Activated CD4-positive, alpha-beta T cell treated with anti-CD3 and anti-CD28 coated beads for 36 hours (primary cell): ENCODE data around the gene MINDY4. TPM values are rescaled to one million over a fixed set of nuclear protein-coding genes. Genes with fewer than 3 reads are reported as not detected.

Experiments
- ATAC-seq: fragments of 200-7000 bp; cut with Tn5 transposase; one replicate; pipeline ENCODE4 v1.10.0; 2021; ENCODE audit warnings: mild to moderate bottlenecking, moderate library complexity
- CTCF ChIA-PET: fragments of 350-600 bp; sonication (Branson Sonifier 250); formaldehyde crosslinking; loops from one replicate; lab custom pipeline; 2021; ENCODE audit warnings: antibody characterized with exemption; lab: Charles Lee
- POLR2A ChIA-PET: fragments of 350-600 bp; sonication (Branson Sonifier 250); formaldehyde crosslinking; loops from one replicate; lab custom pipeline; 2021; ENCODE audit warnings: antibody characterized with exemption, inconsistent platforms; lab: Charles Lee
- DNase-seq: peaks from one replicate; pipeline ENCODE4 v3.0.0-alpha.2; 2020
- H3K27ac Mint-ChIP-seq: one replicate; pipeline ENCODE4 v1.8.0; 2021; ENCODE audit warnings: mixed read lengths
- H3K27me3 Mint-ChIP-seq: one replicate; pipeline ENCODE4 v1.8.0; 2021; ENCODE audit warnings: mixed read lengths
- H3K36me3 Mint-ChIP-seq: one replicate; pipeline ENCODE4 v1.8.0; 2021; ENCODE audit warnings: low read depth, mixed read lengths
- H3K4me1 Mint-ChIP-seq: one replicate; pipeline ENCODE4 v1.8.0; 2021; ENCODE audit warnings: mixed read lengths
- H3K4me3 Mint-ChIP-seq: one replicate; pipeline ENCODE4 v1.8.0; 2021; ENCODE audit warnings: mild to moderate bottlenecking, moderate library complexity, mixed read lengths
- H3K9me3 Mint-ChIP-seq: one replicate; pipeline ENCODE4 v1.8.0; 2021; ENCODE audit warnings: low read depth, mixed read lengths
- intact Hi-C, 2 experiments: fragments of 100-400 bp; cut with DNase I in 1 of 2; cut with micrococcal nuclease in 1 of 2; formaldehyde crosslinking; loops; one replicate each; pipeline versions ENCODE4 v1.14.2 to v1.15.1; 2022 to 2024; cut with DNase I, micrococcal nuclease
- total RNA-seq, 2 experiments: library from RNA; stranded (reverse); gene quantifications; one replicate each; pipeline ENCODE4 v1.2.3, GENCODE V29; 2021

MINDY4 gene
- total RNA-seq, 2 experiments from 2014 or later = 1.4 to 1.7 TPM

DNA sequence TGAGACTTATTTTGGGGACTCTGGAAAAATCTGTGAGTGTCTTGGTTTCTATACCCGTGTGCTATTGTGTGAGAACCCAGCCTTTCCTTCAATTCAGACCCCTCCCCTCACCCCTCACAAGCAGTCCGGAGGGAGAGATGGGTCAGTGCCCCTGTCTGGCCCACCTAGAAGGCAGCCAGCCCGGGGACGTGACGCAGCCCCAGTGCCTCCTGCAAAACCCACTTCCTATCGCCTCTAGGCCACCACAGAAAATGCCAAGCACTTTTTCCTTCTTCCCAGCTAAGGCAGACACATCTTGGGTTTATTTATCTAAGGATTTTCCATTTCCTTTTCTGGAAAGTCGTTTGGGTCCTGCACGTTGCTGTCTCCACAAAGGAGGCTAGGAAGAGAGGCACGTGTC, 128.8 kb downstream of the MINDY4 start:
- Mint-ChIP-seq H3K9me3 (no peaks in the 10 kb centered on the region), H3K27ac (no peak overlapping the region), H3K4me3 (no peak overlapping the region), H3K36me3 (no peaks in the 10 kb centered on the region), H3K4me1 (no peaks in the 10 kb centered on the region), H3K27me3 (no peaks in the 10 kb centered on the region)
- POLR2A ChIA-PET = no interaction called here
- DNase-seq (no peak), ATAC-seq (no peak)
- CTCF ChIA-PET = no interaction called here
- intact Hi-C loops = no loop called here

DNA sequence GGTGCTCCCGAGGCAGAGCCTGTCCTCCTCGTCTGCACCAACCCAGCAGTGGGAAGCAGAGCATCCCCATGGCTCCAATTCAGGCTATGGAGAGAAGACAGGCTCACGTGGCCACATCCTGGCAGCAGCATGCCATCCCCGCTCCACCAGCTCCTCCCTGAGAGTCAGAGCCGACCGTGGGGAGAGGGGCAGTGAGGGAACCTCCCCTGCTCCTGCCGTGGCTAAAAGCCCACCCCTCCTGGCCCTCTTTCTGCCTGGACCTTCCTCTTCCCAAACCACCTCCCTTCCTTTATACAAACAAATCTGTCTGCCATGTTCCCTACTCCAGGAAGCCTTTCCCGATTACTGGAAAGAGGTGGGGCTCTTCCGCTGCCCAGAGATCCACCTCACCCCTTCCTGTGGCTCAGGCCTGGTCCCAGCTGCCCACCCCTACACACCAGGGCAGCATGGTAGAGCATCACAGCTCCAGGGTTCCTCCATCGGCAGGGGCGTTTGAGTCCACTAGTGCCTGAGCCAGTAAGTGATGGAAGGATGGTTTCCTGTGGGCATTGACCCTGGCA, 129.7 kb downstream of the MINDY4 start:
- Mint-ChIP-seq H3K27ac (no peak overlapping the region), H3K4me3 (no peak overlapping the region), H3K27me3 (no peaks in the 10 kb centered on the region), H3K9me3 (no peaks in the 10 kb centered on the region), H3K4me1 (no peaks in the 10 kb centered on the region), H3K36me3 (no peaks in the 10 kb centered on the region)
- POLR2A ChIA-PET = no interaction called here
- CTCF ChIA-PET = no interaction called here
- ATAC-seq (no peak), DNase-seq (no peak)
- intact Hi-C loops = no loop called here

DNA sequence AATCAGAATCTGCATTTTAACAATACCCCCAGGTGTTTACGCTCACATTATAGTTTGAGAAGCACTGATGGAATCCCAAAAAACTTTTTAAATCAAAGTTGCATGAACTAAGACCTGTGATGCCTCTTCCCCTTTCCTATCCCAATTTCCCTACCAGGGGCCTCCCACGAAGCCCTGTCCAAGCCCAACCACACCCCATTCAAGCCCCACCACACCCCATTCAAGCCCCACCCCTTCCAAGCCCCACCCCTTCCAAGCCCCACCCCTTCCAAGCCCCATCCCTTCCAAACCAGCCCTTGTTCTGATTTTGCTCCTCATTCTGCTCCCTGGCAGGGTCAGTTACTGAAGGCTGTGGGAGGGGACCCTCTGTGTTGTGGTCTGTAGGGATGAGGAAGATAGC, 130.6 kb downstream of the MINDY4 start:
- Mint-ChIP-seq H3K36me3 (no peaks in the 10 kb centered on the region), H3K27me3 (no peaks in the 10 kb centered on the region), H3K27ac (no peak overlapping the region), H3K9me3 (no peaks in the 10 kb centered on the region), H3K4me1 (no peaks in the 10 kb centered on the region), H3K4me3 (no peak overlapping the region)
- ATAC-seq (no peak), DNase-seq (no peak)
- ChIA-PET POLR2A (no interaction called here), CTCF (no interaction called here)
- intact Hi-C loops = no loop called here

DNA sequence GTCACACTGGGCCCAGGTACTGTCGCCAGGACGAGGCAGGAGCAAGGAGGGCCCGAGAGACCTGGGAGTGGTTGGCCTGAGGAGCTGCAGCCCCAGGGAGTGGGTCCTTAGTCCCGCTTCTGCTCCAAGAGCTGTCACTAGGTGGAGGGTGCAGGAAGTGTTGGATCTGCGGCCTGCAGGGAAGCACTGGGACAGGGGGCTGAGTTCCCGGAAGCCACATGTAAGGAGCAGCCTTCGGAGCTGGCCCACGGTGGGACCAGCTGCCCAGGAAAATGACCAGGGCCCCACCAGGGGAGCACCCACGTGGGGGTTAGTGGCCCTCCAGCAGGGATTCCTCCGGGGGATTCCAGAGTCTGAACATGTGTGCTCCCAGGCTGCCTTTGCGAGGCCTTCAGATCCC, 131.2 kb downstream of the MINDY4 start:
- ChIA-PET POLR2A (no interaction called here), CTCF (no interaction called here)
- H3K36me3 Mint-ChIP-seq = no peaks in the 10 kb centered on the region
- H3K27ac Mint-ChIP-seq = no peak overlapping the region
- H3K9me3 Mint-ChIP-seq = no peaks in the 10 kb centered on the region
- ATAC-seq = no peak
- no peaks in the 10 kb centered on the region for H3K27me3 Mint-ChIP-seq
- intact Hi-C loops = no loop called here
- no peak overlapping the region for H3K4me3 Mint-ChIP-seq
- DNase-seq = no peak
- H3K4me1 Mint-ChIP-seq = no peaks in the 10 kb centered on the region

DNA sequence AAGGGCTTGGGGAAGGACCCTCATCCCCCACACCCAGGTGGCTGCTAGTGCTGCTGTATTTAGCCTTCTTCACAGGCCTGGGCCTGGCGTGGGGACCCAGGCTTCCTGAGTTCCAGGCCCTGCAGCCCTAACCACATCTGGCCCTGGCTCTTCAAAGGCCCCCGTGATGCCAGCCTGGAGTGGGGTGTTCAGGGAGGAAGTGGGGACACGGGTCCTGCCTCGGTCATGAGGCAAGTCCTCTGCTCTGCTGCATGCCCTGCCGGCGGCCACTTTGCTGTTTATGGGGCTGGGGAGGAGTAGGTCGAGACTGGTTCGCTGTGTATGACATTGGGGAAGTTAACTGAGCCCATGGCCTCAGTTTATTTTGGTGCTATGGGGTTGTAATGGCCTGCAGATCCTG, 131.9 kb downstream of the MINDY4 start:
- H3K36me3 Mint-ChIP-seq = no peaks in the 10 kb centered on the region
- H3K9me3 Mint-ChIP-seq = no peaks in the 10 kb centered on the region
- intact Hi-C loops = no loop called here
- ATAC-seq = no peak
- H3K27ac Mint-ChIP-seq = no peak overlapping the region
- H3K4me3 Mint-ChIP-seq = no peak overlapping the region
- ChIA-PET CTCF (no interaction called here), POLR2A (no interaction called here)
- DNase-seq = no peak
- no peaks in the 10 kb centered on the region for H3K27me3 Mint-ChIP-seq
- H3K4me1 Mint-ChIP-seq = no peaks in the 10 kb centered on the region

DNA sequence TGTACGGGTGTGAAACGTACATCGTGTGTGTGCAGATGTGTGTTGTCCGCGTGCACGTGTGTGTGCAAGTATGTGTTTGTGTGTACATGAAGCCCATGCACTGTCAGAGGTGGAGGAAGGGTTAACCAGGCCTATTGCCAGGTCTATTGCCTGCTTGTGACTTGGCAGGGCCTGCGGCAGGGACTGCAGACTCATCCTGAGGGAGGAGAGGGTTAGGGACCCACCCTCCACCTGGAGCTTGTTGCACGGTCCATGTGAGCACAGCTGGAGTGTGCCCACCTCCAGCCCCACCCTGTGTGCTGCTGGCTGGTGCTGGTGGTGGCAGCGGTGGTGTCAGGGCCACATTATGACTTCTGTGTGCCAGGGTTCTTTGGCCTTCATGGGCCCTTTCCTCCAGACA, 133.3 kb downstream of the MINDY4 start:
- H3K27me3 Mint-ChIP-seq = no peaks in the 10 kb centered on the region
- DNase-seq (no peak), ATAC-seq (no peak)
- intact Hi-C loops = no loop called here
- ChIA-PET CTCF (no interaction called here), POLR2A (no interaction called here)
- H3K36me3 Mint-ChIP-seq = no peaks in the 10 kb centered on the region
- no peak overlapping the region for H3K4me3 Mint-ChIP-seq
- H3K4me1 Mint-ChIP-seq = no peaks in the 10 kb centered on the region
- no peaks in the 10 kb centered on the region for H3K9me3 Mint-ChIP-seq
- H3K27ac Mint-ChIP-seq = no peak overlapping the region

DNA sequence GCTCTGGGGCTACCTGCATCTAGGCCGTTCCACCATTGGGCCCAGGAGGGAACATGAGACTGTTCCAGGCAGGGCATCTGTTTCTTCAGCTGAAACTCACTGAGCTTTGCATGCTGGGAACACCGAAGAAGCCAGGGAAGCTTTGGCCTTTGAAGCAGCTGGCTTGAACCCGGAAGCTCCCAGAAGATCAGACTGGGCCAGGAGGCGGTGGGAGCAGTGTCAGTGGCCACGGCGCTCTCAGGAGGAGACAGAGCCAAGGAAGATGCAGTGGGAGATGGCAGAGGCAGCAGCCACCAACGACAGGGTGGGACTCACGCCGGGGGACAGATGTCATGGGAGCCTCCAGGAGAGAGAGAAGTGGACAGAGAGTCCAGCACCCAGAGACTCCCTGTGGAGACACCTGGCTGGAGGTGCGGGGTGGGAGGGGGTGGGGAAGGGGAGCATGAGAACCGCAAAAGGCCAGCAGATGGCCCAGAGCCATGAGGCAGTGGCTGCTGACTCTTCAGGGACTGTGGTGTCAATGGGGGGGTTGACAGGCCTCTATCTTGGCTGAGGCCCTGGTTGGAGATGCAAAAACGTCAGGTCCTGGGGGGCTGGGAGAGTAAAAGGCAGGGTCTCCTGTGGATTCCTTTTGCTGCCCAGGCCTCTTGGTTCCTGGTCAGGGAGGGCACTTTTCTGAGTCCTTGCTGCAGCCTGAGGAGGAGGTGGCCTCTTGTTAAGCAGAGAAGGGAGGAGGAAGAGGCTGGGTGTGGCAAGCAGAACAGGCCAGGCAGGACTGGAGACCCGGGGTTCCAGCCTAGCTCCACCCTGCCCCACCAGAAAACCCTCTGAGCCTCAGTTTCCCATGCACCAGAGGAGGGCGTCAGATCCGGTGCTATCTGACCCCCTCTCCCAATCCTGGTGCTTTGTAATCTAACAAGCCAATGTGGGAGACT, 134.1 kb downstream of the MINDY4 start:
- no peak overlapping the region for H3K27ac Mint-ChIP-seq
- DNase-seq = no peak
- H3K4me1 Mint-ChIP-seq = no peaks in the 10 kb centered on the region
- no peak overlapping the region for H3K4me3 Mint-ChIP-seq
- no peak for ATAC-seq
- no peaks in the 10 kb centered on the region for H3K36me3 Mint-ChIP-seq
- intact Hi-C loops = no loop called here
- ChIA-PET CTCF (no interaction called here), POLR2A (no interaction called here)
- no peaks in the 10 kb centered on the region for H3K9me3 Mint-ChIP-seq
- no peaks in the 10 kb centered on the region for H3K27me3 Mint-ChIP-seq

DNA sequence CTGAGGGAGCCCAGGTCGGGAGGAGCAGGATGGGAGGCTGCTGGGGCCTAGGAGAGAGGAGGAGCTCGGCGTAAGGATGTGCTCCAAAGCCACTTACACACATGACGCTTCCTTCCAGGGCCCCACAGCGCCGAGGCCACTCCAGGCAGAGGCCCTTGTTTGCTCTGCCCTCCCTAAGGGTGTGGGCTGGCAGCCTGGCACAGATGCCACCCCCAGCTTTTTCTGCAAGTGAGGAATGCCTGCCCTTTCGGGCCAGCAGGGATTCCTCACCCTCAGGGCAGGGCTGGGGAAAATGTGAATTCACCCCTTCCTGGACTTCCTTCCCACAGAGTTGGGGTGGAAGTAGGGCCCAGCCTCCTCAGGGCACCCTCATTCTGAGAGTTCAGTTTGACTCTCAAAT, 134.8 kb downstream of the MINDY4 start:
- DNase-seq = no peak
- Mint-ChIP-seq H3K4me3 (no peak overlapping the region), H3K36me3 (no peaks in the 10 kb centered on the region), H3K4me1 (no peaks in the 10 kb centered on the region), H3K27ac (no peak overlapping the region), H3K27me3 (no peaks in the 10 kb centered on the region), H3K9me3 (no peaks in the 10 kb centered on the region)
- CTCF ChIA-PET = no interaction called here
- POLR2A ChIA-PET = no interaction called here
- no peak for ATAC-seq
- intact Hi-C loops = no loop called here

DNA sequence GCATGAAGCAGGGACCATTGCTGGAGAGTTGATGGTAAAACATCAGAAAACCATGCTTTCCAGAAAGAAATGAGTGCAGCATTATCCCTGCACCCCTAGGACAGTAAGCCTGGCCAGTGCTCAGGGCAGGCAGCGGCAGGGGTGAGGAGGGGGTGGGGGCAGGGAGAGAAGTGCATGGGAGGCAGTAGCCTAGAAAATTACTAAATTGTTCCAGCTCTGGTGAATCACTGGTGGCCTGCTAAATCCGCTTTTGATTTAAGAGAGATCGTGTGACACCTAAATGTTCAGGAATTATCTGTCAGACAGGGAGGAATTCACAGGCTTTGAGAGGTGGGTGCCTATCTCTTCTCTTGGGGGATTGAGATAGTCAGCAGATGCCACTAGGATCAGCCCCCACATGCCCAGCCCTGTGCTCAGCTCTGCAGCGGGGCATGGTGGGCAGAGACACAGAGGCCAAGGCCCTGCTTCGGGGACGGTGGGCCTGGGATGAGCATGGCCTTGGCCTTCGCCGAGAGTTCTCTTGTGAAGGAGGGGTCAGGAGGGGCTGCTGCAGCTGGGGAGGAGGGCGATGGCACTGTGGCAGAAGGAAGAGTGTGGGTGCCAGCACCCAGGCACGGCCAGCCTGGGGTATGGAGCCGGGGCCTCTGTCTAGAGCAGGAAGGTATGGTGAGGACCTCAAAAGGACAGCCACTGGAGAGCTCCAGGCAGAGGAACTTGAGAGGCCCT, 135.5 kb downstream of the MINDY4 start:
- no peaks in the 10 kb centered on the region for H3K36me3 Mint-ChIP-seq
- no peak for DNase-seq
- H3K27ac Mint-ChIP-seq = no peak overlapping the region
- intact Hi-C loops = no loop called here
- no peak for ATAC-seq
- H3K9me3 Mint-ChIP-seq = no peaks in the 10 kb centered on the region
- ChIA-PET CTCF (interaction anchor here (1.5 kb wide), 1 partner anchor 32 kb away, joined by 6 read pairs; no protein-coding TSS in a partner anchor), POLR2A (no interaction called here)
- H3K4me1 Mint-ChIP-seq = no peaks in the 10 kb centered on the region
- H3K4me3 Mint-ChIP-seq = no peak overlapping the region
- no peaks in the 10 kb centered on the region for H3K27me3 Mint-ChIP-seq

DNA sequence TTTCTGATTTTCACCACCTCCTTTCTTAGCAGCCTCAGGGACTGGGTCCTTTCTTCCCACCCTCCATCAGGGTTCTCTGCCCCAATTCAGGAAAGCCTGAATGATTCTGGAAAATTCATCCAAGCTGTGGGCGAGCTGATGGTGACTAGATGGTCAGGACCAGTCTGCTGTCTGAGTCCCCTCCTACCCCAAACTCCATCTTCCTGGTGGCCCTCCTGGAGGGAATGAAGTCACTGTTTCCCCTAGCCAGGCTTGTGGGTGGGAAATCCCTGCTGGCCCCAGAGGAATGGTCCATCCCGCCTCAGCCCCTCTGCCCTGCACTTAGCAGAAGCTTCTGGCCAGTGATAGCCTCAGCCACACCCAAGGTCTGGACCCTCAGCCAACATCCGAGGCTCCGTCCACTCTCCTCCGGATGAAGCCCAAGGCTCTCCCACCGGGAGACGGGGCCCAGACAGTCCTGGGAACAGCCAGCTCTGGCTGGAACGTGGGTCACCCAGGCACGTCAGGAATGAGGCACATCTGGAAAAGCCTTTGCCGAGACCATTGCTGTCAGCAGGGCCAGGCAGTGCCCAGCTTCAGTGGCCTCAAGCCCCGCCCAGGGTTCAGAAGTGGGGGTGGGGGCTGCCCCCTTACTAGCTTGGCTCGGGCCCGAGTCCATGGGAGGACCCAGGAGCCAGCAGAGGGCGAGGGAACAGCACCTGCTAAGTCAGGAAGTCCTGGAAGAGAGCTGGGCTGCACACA, 136.5 kb downstream of the MINDY4 start:
- Mint-ChIP-seq H3K27ac (no peak overlapping the region), H3K4me1 (no peaks in the 10 kb centered on the region), H3K4me3 (no peak overlapping the region), H3K27me3 (no peaks in the 10 kb centered on the region), H3K9me3 (no peaks in the 10 kb centered on the region), H3K36me3 (no peaks in the 10 kb centered on the region)
- ChIA-PET POLR2A (no interaction called here), CTCF (interaction anchor here (1.5 kb wide), 1 partner anchor 31 kb away, joined by 6 read pairs; no protein-coding TSS in a partner anchor)
- ATAC-seq (no peak), DNase-seq (no peak)
- intact Hi-C loops = no loop called here

DNA sequence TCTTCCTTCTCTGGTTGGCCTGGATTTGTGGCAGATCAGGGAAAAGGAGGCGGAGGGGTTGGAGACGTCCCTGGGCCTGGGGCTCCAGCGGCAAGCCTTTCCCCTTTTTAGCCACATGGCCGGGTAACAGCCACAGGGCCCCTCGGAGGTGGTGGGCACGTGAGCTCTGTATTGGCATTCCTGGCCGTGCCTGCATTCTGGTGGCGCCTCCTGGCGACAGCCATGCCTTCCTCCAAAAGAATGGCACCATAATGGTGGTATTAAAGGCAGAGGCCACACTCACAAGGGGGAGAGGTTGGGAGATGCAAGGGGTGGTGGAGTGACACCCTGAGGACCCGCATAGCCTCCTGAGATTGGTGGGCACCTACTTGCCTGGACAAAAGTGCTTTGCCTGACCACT, 137.5 kb downstream of the MINDY4 start:
- H3K4me1 Mint-ChIP-seq = no peaks in the 10 kb centered on the region
- ChIA-PET POLR2A (no interaction called here), CTCF (interaction anchor here (1.5 kb wide), 1 partner anchor 30 kb away, joined by 6 read pairs; no protein-coding TSS in a partner anchor)
- DNase-seq = no peak
- H3K36me3 Mint-ChIP-seq = no peaks in the 10 kb centered on the region
- intact Hi-C loops = no loop called here
- no peaks in the 10 kb centered on the region for H3K27me3 Mint-ChIP-seq
- H3K9me3 Mint-ChIP-seq = no peaks in the 10 kb centered on the region
- no peak for ATAC-seq
- H3K27ac Mint-ChIP-seq = no peak overlapping the region
- no peak overlapping the region for H3K4me3 Mint-ChIP-seq
